Heart left ventricle (tissue), 16 donors: Measurements from ENCODE around the gene ANKEF1. TPM values are rescaled to one million over a fixed set of nuclear protein-coding genes. Genes with fewer than 3 reads are reported as not detected.

ENCODE experiments used
- ATAC-seq, 4 donors: fragments of 200-7000 bp; cut with Tn5 transposase; one replicate each; pipeline ENCODE4 v1.9.1; 2020 to 2022; ENCODE audit warnings: moderate library complexity in 4 of 4, mild to moderate bottlenecking in 3 of 4, moderate number of reproducible peaks in 1 of 4
- DNase-seq, 5 donors: peaks; one replicate each; pipeline ENCODE4 v3.0.0-alpha.2; 2020
- H3K27ac ChIP-seq, 12 donors: fragments of 200-600 bp; sonication (generic) in 4 of 12; one replicate each; pipeline versions ENCODE4 v1.5.0 to v1.8.0; 2016 to 2022; ENCODE audit warnings: mild to moderate bottlenecking in 2 of 12
- H3K27me3 ChIP-seq, 9 donors: fragments of 200-600 bp; sonication (generic) in 2 of 9; one replicate each; pipeline versions ENCODE4 v1.5.1 to v1.8.0; 2016 to 2022; ENCODE audit warnings: mild to moderate bottlenecking in 3 of 9
- H3K36me3 ChIP-seq, 9 donors: fragments of 200-600 bp; sonication (generic) in 2 of 9; one replicate each; pipeline versions ENCODE4 v1.5.0 to v1.8.0; 2018 to 2022; ENCODE audit warnings: mild to moderate bottlenecking in 2 of 9
- H3K4me1 ChIP-seq, 12 donors: fragments of 200-600 bp; sonication (generic) in 4 of 12; one replicate each; pipeline versions ENCODE4 v1.5.0 to v1.8.0; 2016 to 2022; ENCODE audit warnings: mild to moderate bottlenecking in 3 of 12
- H3K4me3 ChIP-seq, 12 donors: fragments of 200-600 bp; sonication (generic) in 4 of 12; one replicate each; pipeline versions ENCODE4 v1.5.0 to v1.8.0; 2017 to 2022; ENCODE audit warnings: mild to moderate bottlenecking in 9 of 12, moderate library complexity in 4 of 12
- H3K9me3 ChIP-seq, 12 donors: fragments of 200-600 bp; sonication (generic) in 4 of 12; one replicate each; pipeline versions ENCODE4 v1.5.0 to v1.8.0; 2016 to 2022; ENCODE audit warnings: mild to moderate bottlenecking in 1 of 12
- POLR2A ChIP-seq, 2 donors: fragments of 450-650 bp; IDR thresholded peaks; one replicate each; pipeline ENCODE4 v1.6.1; 2017; ENCODE audit warnings: antibody characterized with exemption in 2 of 2, mild to moderate bottlenecking in 2 of 2, moderate library complexity in 2 of 2
- WGBS, 4 donors: extraction: QIAGEN DNeasy Blood & Tissue Kit in 2 of 4; methylation state at CpG; one replicate each; pipeline versions ENCODE4 v1.1.5 to v1.1.7; 2013 to 2018; 5-methylcytosine and 5-hydroxymethylcytosine counted together
- intact Hi-C, 10 donors: fragments of 100-400 bp; cut with DNase I; formaldehyde crosslinking; loops; one replicate each; pipeline versions ENCODE4 v1.11.1 to v1.14.2; 2022
- polyA plus RNA-seq, 2 donors: library from polyadenylated mRNA; stranded (reverse); fragments of 200-250 nt; gene quantifications; one replicate each; pipeline ENCODE4 v1.2.3, GENCODE V29; 2013
- total RNA-seq, 9 donors: library from RNA; depleted of rRNA in 2 of 9; stranded (reverse); fragments of >200 nt in 2 of 9; fragmentation: NEBNext Ultra II Directional in 3 of 9; extraction: Animal tissue kit (Norgen Biotek cat#: 25700) in 3 of 9; gene quantifications; one replicate each; pipeline versions ENCODE4 v1.1.0 to v1.2.4, GENCODE V29; 2016 to 2023
- TF ChIP-seq, protein P1 (sequence below), 12 donors: fragments of 200-600 bp; sonication (generic) in 4 of 12; IDR thresholded peaks; one replicate each; pipeline versions ENCODE4 v1.5.0 to v1.8.0; 2018 to 2022; ENCODE audit warnings: antibody characterized with exemption in 12 of 12, mild to moderate bottlenecking in 5 of 12
- donor health status: ischemic (EF 13 %, LVEDD 7.1; RV severe dilation, severe dysfunction).
- donor health status: healthy with polysubstance abuse.
- donor health status: DM: no; HTN: yes; CAD: no.
- donor health status: DM: no; HTN: no; CAD: no.
- donor health status: ischemic (EF 25% LVEDD 6.9; RV normal size, moderate dysfunction).
- donor health status: ischemic (EF 25% LVEDD 5.7; RV mildly dilated, moderate dysfunction).
- donor health status: healthy.
- donor health status: DM: yes; HTN: yes; CAD: no.
- donor health status: ischemic (EF 35%, LVEDD 5.7; RV mildly dilated, moderate dysfunction).
- donor health status: nonischemic (EF 11% LVEDD 7.7; RV severe dilation, severe dysfunction).
- donor health status: DM: yes; HTN: yes; CAD: no.
- donor health status: PGD.
- donor health status: ischemic (EF 29% LVEDD 5.4; RV normal size, mild dysfunction).
- donor health status: nonischemic (EF 23%, LVEDD 6.1; RV moderate dilation, normal function).

The ANKEF1 gene
- total and polyA plus RNA-seq, 11 donors = 0.27 to 3.1 (median 1.4) TPM

DNA sequence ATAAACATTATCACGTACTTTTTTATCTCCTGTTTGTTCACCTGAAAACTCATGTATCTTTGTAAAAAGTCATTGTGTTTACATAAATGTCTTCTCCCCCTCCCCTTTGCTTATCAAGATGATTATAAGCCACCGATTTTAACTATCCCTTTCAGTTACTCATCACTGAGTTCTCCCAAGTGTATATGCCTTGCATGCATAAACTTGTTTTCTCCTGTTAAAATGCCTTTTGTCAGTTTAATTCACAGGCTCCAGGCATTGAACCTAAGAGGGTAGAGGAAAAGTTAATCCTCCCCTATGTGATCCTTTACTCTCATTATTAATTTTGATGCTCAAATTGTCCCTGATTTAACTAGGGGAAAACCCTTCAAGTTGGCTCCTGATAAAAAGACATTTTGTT, 24.2 kb downstream of the ANKEF1 start:
- H3K4me1 ChIP-seq = no peaks in the 10 kb centered on the region
- 55 to 74% (median 64%) methylated on average over 2 of the region's 2 CpGs for WGBS, 4 donors
- ATAC-seq = no peak
- H3K9me3 ChIP-seq = peaks cover 0 to 8% (median 0%) of the 10 kb centered on the region in 12 donors
- no peak for DNase-seq
- intact Hi-C loops = no loop called here
- H3K4me3 ChIP-seq = no peak overlapping the region
- no peak for TF ChIP-seq POLR2A (IDR thresholded peaks at IDR 0.05)
- TF ChIP-seq, protein P1, sequence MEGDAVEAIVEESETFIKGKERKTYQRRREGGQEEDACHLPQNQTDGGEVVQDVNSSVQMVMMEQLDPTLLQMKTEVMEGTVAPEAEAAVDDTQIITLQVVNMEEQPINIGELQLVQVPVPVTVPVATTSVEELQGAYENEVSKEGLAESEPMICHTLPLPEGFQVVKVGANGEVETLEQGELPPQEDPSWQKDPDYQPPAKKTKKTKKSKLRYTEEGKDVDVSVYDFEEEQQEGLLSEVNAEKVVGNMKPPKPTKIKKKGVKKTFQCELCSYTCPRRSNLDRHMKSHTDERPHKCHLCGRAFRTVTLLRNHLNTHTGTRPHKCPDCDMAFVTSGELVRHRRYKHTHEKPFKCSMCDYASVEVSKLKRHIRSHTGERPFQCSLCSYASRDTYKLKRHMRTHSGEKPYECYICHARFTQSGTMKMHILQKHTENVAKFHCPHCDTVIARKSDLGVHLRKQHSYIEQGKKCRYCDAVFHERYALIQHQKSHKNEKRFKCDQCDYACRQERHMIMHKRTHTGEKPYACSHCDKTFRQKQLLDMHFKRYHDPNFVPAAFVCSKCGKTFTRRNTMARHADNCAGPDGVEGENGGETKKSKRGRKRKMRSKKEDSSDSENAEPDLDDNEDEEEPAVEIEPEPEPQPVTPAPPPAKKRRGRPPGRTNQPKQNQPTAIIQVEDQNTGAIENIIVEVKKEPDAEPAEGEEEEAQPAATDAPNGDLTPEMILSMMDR (IDR thresholded peaks at IDR 0.05) = no peak
- H3K27ac ChIP-seq = no peak overlapping the region
- H3K27me3 ChIP-seq = peaks cover 0 to 4% (median 0%) of the 10 kb centered on the region in 9 donors
- H3K36me3 ChIP-seq = peaks cover 0 to 5% (median 0%) of the 10 kb centered on the region in 9 donors

DNA sequence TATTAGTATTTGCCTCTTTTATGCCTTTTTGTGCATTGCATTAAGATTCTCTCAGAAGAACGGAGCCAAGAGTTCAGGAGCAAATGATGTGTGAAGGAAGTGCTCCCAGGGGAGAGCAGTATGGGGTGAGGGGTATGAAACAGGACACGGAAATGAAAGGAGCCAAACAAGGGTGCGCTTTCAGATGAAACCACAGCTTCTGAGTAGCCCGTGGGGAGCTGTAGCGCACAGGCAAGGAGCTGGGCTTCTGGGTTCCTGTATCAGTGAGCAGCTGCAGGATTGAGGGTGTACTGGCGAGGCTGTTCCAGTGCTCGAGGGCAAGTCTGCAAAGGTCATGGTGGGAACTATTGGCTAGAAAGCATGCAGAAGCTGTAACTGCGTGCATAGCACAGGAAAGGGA, 25.4 kb downstream of the ANKEF1 start:
- TF ChIP-seq, protein P1 (IDR thresholded peaks at IDR 0.05) = no peak
- TF ChIP-seq POLR2A (IDR thresholded peaks at IDR 0.05) = no peak
- Histone ChIP-seq H3K4me1 (no peaks in the 10 kb centered on the region), H3K36me3 (peaks cover 0 to 3% (median 0%) of the 10 kb centered on the region in 9 donors), H3K4me3 (no peak overlapping the region), H3K27me3 (peaks cover 0 to 4% (median 0%) of the 10 kb centered on the region in 9 donors), H3K9me3 (peaks cover 0 to 8% (median 0%) of the 10 kb centered on the region in 12 donors), H3K27ac (no peak overlapping the region)
- DNase-seq (no peak), ATAC-seq (no peak)
- intact Hi-C loops = no loop called here
- 55 to 68% (median 57%) methylated on average over 8 of the region's 8 CpGs for WGBS, 4 donors

DNA sequence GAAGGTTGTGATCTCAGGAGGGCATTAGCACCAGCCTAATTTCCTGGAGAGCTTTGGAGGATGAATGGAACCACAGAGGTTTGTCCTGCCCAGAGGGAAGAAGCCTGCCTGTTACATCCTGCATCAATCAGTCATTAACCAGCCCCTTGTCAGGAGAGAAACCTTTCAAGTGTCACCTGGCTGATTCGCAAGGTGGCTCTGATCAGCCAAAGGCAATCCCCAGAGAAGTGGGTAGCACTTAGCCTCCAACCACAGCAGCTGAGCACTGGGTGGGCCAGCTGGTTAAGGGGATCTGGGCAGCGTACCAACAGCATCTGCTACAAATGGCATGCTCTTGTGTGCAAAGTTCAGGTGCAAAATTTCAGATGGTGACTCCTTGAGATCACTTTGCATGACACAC, 26.9 kb downstream of the ANKEF1 start:
- no peak for DNase-seq
- Histone ChIP-seq H3K4me3 (no peak overlapping the region), H3K9me3 (peaks cover 0 to 8% (median 0%) of the 10 kb centered on the region in 12 donors), H3K27ac (no peak overlapping the region), H3K4me1 (no peaks in the 10 kb centered on the region), H3K36me3 (peaks cover 0 to under 1% (median 0%) of the 10 kb centered on the region in 9 donors), H3K27me3 (peaks cover 0 to 4% (median 0%) of the 10 kb centered on the region in 9 donors)
- no peak for TF ChIP-seq POLR2A (IDR thresholded peaks at IDR 0.05)
- TF ChIP-seq, protein P1 (IDR thresholded peaks at IDR 0.05) = no peak
- intact Hi-C loops = no loop called here
- ATAC-seq = no peak
- WGBS, 4 donors = 68 to 74% (median 70%) methylated on average over 2 of the region's 2 CpGs

DNA sequence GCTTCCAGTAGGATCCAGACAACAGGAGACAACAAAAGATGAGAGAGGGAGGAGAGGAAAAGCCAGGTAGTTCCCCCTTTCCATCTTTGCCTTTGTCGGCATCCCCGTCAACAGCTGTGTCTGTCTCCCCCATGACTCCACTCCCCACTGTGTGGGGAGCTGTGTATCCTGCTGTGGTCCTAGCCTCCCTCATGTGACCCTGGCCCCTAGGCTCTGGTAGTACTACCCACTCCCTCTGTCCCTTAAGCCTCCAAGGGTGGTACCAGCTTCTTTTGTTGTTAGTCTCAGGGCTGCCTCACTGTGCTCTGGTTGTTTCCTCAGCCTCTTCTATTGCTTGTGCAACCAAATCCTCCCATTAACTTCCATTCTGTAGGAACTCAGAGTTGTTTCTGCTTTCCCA, 28.7 kb downstream of the ANKEF1 start:
- Histone ChIP-seq H3K9me3 (no peaks in the 10 kb centered on the region), H3K4me1 (no peaks in the 10 kb centered on the region), H3K27me3 (peaks cover 0 to 4% (median 0%) of the 10 kb centered on the region in 9 donors), H3K27ac (no peak overlapping the region), H3K4me3 (no peak overlapping the region), H3K36me3 (no peaks in the 10 kb centered on the region)
- DNase-seq (no peak), ATAC-seq (no peak)
- TF ChIP-seq, protein P1 (IDR thresholded peaks at IDR 0.05) = no peak
- no peak for TF ChIP-seq POLR2A (IDR thresholded peaks at IDR 0.05)
- 77 to 95% (median 81%) methylated on average over 2 of the region's 2 CpGs for WGBS, 4 donors
- intact Hi-C loops = no loop called here
